Kidney epithelial cell (primary cell): ENCODE results near the gene TXNRD1. TPM values are rescaled to one million over a fixed set of nuclear protein-coding genes. Genes with fewer than 3 reads are reported as not detected.

Experiments
- DNase-seq: peaks from one replicate; pipeline ENCODE4 v3.0.0-alpha.2; 2010; ENCODE audit warnings: low read depth
- H3K27me3 ChIP-seq: 2 replicates; pipeline ENCODE4 v1.6.0; 2011; ENCODE audit warnings: low read length; ENCODE audit not compliant: control insufficient read depth, insufficient read depth
- H3K36me3 ChIP-seq: 2 replicates; pipeline ENCODE4 v1.5.1; 2011; ENCODE audit warnings: low read length; ENCODE audit not compliant: control insufficient read depth, insufficient read depth
- H3K4me3 ChIP-seq: 2 replicates; pipeline ENCODE4 v1.5.1; 2011; ENCODE audit warnings: low read depth, mild to moderate bottlenecking, control low read depth, low read length
- total RNA-seq: library from RNA; depleted of rRNA; stranded (reverse); fragments of >200 nt; gene quantifications from 2 replicates; pipeline ENCODE4 v1.2.3, GENCODE V29; 2015
- TF ChIP-seq, protein P1 (sequence below): IDR thresholded peaks from 2 replicates; pipeline ENCODE4 v1.5.1; 2011; ENCODE audit warnings: mild to moderate bottlenecking, moderate library complexity, low read length, control low read depth, inconsistent platforms; ENCODE audit not compliant: insufficient read depth, poor library complexity, severe bottlenecking

The TXNRD1 gene
- total RNA-seq, 1 donor from 2014 or later = 100 TPM

DNA sequence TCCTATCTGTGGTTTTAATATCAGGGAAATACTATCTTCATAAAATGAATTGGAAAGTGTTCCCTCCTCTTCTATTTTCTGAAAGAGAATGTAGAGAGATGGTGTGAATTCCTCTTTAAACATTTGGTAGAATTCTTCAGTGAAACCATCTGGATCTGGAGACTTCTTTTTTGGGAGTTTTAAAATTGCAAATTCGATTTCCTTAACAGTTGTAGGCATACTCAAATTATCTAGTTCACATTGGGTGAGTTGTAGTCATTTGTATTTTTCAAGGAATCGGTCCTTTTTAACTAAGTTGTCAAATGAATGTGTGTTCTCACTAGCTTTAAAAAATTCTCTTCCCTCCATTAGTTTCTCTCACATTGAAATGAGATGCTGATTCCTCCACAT lies 165.8 kb downstream of the TXNRD1 start:
- TF ChIP-seq, protein P1, sequence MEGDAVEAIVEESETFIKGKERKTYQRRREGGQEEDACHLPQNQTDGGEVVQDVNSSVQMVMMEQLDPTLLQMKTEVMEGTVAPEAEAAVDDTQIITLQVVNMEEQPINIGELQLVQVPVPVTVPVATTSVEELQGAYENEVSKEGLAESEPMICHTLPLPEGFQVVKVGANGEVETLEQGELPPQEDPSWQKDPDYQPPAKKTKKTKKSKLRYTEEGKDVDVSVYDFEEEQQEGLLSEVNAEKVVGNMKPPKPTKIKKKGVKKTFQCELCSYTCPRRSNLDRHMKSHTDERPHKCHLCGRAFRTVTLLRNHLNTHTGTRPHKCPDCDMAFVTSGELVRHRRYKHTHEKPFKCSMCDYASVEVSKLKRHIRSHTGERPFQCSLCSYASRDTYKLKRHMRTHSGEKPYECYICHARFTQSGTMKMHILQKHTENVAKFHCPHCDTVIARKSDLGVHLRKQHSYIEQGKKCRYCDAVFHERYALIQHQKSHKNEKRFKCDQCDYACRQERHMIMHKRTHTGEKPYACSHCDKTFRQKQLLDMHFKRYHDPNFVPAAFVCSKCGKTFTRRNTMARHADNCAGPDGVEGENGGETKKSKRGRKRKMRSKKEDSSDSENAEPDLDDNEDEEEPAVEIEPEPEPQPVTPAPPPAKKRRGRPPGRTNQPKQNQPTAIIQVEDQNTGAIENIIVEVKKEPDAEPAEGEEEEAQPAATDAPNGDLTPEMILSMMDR = no peak
- Histone ChIP-seq H3K36me3 (no peaks in the 10 kb centered on the region), H3K4me3 (no peak overlapping the region)

DNA sequence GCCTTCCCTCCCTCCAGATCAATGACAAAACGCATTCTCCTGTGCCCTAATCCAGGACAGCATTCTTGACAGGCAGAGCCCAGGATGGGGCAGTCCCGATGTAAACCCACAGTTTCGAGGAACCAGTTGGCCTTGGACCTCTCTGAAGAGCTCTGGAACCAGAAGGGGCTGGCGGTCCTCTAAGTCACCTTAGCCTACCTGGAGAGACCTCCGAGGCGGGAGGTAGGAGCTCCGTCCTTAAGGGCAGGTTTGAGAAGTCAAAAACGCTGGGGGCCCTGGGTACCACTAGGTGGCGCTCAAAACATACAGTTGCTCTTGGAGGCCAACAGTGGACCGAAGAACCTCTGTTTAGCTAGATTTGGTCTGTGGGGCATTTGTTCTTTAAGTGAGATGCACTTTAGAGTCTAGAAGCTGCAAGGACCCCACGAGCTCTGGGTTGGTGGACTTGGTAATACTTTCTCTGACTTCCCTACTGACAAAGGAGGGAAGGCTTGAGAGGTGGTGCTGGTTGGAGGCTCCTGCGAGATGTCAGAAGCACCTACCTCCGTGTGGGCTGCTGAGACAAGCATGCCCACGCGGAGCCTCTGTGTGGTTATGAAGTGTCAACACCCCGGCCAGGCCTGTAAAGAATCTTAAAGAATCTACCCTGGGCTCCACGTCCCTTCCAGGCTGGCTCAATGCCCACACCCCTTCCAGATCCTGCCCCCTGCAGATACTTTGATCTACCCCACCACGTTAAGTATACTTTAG lies 166.3 kb downstream of the TXNRD1 start:
- DNase-seq = peak; percentile 23
- H3K4me3 ChIP-seq = no peak overlapping the region
- TF ChIP-seq, protein P1 = peak; percentile 90

More for the DNA sequence above, 165.8 kb downstream of the TXNRD1 start:
- H3K27me3 ChIP-seq = no peaks in the 10 kb centered on the region
- no peak for DNase-seq

DNA sequence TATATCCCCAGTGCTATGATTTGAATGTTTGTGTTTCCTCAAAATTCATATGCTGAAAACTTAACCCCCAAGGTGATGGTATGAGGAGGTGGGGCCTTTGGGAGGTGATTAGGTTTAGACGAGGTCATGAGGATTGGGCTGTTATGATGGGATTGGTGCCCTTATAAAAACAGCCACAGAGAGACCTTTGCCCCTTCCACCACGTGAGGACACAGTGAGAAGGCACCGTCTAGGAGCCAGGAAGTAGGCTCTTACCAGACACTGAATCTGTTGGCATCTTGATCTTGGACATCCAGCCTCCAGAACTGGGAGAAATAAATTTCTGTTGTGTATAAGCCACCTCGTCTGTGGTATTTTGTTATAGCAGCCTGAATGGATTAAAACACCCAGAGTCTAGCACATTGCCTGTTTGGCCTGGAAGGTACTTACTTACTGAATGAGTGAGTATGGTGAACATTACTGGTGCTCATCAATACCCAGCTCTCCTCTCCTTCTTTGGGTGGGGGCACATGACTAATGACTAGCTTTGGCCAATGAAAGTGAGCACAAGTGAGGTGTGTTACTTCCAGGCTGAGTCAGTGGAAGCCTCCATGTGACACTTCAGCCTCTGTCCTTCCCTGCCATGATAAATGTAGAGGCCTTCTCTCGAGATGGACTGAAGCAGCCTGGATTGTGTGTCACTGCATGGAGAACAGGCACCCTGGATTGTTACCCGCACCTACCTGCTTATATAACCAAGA lies 168.7 kb downstream of the TXNRD1 start:
- TF ChIP-seq, protein P1 = no peak
- H3K27me3 ChIP-seq = no peaks in the 10 kb centered on the region
- H3K4me3 ChIP-seq = no peak overlapping the region
- no peaks in the 10 kb centered on the region for H3K36me3 ChIP-seq
- DNase-seq = no peak

More for the DNA sequence above, 166.3 kb downstream of the TXNRD1 start:
- Histone ChIP-seq H3K36me3 (no peaks in the 10 kb centered on the region), H3K27me3 (no peaks in the 10 kb centered on the region)

DNA sequence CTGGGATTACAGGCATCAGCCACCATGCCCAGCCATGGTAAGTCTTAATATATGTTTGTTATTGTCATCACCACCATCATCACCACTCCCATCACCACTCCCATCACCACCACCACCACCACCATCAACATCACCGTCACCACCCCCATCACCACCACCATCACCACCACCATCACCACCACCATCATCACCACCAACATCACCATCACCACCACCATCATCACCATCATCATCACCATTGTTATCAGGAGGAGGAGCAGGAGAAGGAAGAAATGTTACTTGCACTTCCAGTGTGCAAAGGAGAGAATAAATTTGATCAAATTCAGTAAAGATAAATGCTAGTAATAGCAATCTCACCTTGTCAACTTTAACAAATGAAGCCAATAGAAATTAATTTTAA lies 169.9 kb downstream of the TXNRD1 start:
- H3K4me3 ChIP-seq = no peak overlapping the region
- no peak for DNase-seq
- H3K27me3 ChIP-seq = no peaks in the 10 kb centered on the region
- TF ChIP-seq, protein P1 = no peak
- H3K36me3 ChIP-seq = no peaks in the 10 kb centered on the region

DNA sequence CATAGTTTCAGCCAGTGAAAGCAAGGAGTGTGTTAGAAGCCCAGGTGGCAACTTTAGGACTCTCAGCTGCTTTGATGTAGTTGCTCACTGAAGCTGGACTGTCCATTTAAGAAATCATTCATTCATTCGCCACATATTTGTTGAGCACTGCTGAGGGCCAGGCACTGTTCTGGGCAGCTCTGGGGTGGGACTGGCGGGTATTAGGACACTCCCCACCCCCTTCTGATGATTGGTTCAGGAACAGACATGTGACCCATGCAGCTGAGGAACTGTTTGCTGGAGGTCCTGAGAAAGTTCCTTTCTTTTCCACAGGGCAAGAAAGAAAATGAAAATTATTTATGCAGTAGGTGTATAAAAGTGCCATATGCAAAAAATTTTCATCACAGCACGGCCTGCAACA lies 170.9 kb downstream of the TXNRD1 start:
- no peaks in the 10 kb centered on the region for H3K36me3 ChIP-seq
- TF ChIP-seq, protein P1 = no peak
- no peaks in the 10 kb centered on the region for H3K27me3 ChIP-seq
- DNase-seq = no peak
- no peak overlapping the region for H3K4me3 ChIP-seq
